22Rv1 (cell line): Measurements from ENCODE around the gene CHIT1.

Experiments
- H3K27ac ChIP-seq: fragments of 450-650 bp; 2 replicates; pipeline ENCODE4 v1.5.1; 2017
- ZFX ChIP-seq: fragments of 450-650 bp; IDR thresholded peaks from 2 replicates; pipeline ENCODE4 v1.6.1; 2017; ENCODE audit warnings: antibody characterized with exemption, borderline replicate concordance
- TF ChIP-seq, protein P1 (sequence below): fragments of 450-650 bp; IDR thresholded peaks from 2 replicates; pipeline ENCODE4 v1.5.1; 2017; ENCODE audit warnings: mild to moderate bottlenecking

CHIT1 gene

DNA sequence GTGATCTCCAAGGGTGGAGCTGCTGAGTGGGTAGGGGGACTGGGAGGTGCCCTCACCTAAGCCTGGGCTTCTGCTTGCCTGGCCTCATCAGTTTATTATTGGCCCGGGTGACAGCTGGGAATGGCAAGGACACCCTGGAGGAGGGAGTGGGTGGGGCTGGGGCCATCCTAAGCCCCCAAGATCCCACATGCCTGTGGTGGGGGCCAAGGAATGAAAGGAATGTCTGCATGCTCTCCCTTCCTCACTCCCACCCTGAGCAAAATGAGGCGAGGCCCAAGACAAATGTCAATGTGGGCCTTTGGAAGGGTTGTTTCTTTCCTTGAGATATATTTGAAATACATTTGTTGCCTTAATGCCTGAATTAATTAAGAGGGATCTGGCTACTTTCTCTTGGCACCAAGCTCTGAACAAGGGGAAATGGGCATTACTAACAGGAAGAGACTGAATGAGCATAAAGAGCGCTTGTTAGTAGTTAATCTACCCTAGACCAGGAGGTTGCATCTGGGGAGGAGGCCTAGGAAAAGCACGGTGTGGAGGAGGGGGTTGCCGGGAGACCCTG, 23.3 kb downstream of the CHIT1 start:
- TF ChIP-seq, protein P1, sequence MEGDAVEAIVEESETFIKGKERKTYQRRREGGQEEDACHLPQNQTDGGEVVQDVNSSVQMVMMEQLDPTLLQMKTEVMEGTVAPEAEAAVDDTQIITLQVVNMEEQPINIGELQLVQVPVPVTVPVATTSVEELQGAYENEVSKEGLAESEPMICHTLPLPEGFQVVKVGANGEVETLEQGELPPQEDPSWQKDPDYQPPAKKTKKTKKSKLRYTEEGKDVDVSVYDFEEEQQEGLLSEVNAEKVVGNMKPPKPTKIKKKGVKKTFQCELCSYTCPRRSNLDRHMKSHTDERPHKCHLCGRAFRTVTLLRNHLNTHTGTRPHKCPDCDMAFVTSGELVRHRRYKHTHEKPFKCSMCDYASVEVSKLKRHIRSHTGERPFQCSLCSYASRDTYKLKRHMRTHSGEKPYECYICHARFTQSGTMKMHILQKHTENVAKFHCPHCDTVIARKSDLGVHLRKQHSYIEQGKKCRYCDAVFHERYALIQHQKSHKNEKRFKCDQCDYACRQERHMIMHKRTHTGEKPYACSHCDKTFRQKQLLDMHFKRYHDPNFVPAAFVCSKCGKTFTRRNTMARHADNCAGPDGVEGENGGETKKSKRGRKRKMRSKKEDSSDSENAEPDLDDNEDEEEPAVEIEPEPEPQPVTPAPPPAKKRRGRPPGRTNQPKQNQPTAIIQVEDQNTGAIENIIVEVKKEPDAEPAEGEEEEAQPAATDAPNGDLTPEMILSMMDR: no peak
- no peak for TF ChIP-seq ZFX
- no peak overlapping the region for H3K27ac ChIP-seq

DNA sequence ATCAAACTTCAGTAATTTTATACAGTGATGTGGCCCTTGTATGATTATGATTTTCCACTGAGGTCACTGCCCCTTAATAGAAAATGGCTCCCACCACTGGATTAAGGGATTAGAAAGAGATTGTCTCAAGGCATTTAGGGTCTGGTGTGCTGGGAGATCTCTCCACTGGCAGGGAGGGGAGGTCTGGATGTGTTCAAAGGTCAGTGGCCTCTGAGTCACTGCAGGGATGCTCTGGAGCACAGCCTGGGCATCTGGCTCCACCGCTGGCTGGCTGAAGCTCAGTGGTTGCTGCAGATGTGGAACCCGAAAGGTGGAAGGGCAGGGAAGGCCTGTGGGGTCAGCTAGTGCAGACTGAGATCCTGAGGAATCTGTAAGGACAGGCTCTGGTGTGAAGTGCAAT, 24.7 kb downstream of the CHIT1 start:
- TF ChIP-seq, protein P1: no peak
- TF ChIP-seq ZFX: no peak
- H3K27ac ChIP-seq: no peak overlapping the region

DNA sequence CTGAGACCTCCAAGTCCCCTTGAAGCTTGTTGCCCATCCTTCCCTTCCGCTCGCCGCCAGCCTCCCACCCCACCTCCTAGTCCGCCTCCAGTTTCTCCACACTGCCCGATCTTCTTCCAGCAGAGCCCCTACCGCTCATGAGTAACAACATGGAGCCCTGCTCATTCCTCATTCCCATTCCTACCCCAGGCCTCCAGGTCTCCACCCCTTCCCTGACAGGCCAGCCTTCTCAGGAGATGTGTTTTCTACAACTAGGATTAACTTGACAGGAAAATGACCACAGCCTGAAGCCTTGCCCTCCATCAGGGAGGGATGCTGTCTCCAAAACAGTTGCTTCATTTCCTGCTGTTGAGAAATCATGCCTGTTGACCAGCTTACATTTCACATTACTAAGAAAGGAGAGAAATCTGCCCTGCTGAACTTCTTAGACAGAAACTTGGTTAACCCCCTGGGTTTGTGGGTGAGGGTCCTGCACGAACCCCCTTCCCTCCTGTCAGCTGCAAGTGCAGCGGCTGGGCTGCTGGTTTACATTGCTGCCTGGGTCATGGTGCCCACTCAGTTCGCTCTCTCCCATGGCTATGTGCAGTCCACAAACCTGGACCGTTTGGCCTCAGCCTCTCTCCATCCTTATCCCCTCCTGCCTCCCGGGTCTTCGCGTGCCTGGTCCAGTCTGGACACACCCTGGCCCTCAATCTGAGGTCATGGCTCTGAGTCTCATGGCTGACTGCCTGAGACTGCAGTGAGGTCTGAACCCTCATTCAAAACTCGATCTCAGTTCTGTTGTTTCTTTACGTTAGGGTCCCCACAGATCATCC, 26.8 kb downstream of the CHIT1 start:
- no peak overlapping the region for H3K27ac ChIP-seq
- TF ChIP-seq, protein P1: no peak
- TF ChIP-seq ZFX: no peak

DNA sequence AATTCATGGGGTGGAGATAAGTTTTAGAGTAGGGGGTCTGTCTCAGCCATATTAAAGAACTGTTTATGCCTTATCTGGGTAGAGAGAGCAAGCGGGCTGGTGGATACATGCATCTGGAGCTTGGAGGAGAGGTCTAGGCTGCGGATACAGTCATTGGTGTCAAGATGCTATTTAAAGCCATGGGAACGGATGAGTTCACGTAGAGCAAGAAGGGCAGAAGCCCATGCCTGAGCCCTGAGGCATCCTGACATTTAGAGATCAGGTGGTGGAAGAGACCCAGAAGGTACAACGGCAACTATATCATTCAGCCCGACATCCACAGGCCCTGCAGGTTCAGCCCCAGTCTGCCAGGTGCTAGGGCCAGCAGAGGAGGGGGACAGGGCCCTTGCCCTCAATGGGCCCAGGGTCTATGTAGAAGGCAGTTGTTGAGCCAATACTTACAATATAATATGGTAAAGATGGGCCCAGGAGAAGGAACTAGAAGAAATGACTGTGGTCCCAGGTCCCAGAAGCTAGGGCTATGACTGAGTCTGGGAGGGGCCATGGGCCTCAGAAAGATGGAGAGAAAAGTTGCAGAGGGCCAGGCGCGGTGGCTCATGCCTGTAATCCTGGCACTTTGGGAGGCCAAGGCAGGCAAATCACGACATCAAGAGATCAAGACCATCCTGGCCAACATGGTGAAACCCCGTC, 27.8 kb downstream of the CHIT1 start:
- H3K27ac ChIP-seq: no peak overlapping the region
- TF ChIP-seq, protein P1: no peak
- TF ChIP-seq ZFX: no peak

DNA sequence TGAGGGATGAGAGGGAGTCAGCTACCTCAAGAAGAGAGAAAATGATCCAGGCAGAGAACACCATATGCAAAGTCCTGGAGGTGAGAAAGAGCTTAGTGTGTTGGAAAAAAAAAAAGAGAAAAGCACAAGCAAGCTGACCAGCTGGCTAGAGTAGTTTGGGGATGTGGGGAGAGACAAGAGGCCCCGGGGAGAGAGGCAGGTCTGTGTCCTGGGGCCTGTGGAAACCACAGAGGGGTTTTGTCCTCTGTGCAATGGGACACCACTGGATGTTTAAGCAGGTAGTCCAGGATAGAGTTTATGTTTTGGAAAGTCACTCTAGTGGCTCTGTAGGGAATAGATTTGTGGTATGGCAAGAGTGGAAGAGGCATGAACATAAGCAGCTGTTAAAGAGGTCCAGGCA, 28.6 kb downstream of the CHIT1 start:
- H3K27ac ChIP-seq: no peak overlapping the region

DNA sequence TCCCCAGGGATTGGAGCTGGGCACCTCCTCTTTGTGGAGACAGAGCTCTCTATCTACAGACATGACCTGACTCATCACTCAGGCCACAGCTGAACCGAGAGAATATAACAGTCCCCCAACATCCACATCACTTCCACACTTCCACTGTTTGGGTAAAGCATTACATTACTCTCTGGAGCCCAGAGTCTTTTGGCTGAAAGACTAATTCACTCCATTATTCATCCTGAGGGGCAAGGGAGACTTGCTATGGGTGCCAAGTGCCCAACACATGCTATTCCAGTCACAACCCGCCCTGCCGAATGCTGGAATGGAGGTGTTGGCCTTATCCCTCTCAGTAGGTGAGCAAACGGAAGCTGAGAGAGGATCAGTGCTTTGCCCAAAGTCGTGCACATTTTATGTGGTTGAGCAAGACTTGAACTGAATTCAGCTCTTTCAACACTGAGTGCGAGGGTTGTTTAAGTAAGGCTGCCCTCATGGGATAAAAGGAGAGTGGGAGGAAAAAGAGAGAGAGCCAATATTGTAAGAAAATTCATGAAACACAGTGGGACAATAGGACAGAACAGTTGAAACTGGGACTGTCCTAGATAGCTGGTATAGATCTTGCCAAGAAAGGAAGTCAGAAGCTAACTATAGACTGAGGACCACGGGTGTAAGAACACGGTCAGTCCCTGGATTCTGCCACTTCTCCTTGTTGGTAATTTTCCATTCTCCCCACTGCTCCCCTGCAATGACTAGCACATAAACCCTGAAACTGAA, 29.5 kb downstream of the CHIT1 start:
- TF ChIP-seq ZFX: no peak
- TF ChIP-seq, protein P1: no peak
- H3K27ac ChIP-seq: no peak overlapping the region

More for the DNA sequence above, 28.6 kb downstream of the CHIT1 start:
- TF ChIP-seq, protein P1: no peak
- TF ChIP-seq ZFX: no peak
